ENCODE measurements around the gene VAC14. TPM values are rescaled to one million over a fixed set of nuclear protein-coding genes. Genes with fewer than 3 reads are reported as not detected.

VAC14 gene
- total RNA-seq, 1 donor from 2014 or later: 52.2 TPM

DNA sequence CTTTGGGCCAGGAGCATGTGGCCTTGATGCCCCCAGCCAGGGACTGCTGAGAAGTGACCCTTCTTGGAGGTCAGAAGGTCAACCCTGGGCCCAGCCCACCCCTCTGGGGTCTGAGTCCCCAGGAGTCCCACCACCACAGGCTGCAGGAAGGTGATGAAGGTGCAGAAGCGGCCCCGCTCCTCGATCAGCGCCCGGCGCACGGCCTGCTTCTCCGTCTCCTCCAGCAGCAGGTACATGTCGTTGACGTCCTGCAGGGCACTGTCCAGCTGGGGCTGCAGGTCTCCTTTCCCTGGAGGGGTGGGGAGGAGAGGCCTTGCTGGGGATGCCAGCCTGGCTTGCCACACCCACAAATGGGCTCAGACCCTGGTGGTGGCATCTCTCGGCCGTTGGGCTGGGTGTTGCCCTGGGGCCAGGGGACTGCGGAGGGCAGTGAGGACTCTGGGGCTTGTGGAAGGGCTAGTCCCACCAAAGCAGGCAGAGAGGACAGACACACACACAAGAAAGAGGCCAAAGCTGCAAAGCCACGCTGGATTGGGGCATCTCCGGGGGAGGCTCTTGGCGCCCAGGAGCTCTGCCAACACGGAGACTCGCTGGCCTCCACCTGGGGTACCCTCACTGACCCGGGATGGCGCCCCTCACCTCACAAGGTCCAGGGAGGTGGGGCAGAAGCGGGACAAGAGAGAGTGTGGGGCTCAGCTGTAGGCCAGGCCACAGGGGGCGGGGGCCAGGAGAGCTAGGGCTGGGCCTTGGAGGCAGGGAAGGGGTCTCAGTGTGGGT lies 122.6 kb downstream of the VAC14 start:
- Histone ChIP-seq H3K27me3 (no peaks in the 10 kb centered on the region), H3K27ac (no peak overlapping the region), H3K9me3 (no peaks in the 10 kb centered on the region), H3K36me3 (peaks cover 63% of the 10 kb centered on the region), H3K4me1 (peaks cover 27% of the 10 kb centered on the region), H3K4me3 (no peak overlapping the region)
- no peak for TF ChIP-seq CTCF (IDR thresholded peaks at IDR 0.05)
- no peak for ATAC-seq
- no peak for DNase-seq
- intact Hi-C loops (cut with DNase I): loop anchor here (10.0 kb wide), 1 partner anchor 96 kb away; no protein-coding TSS in a partner anchor

- no peak overlapping the region for H3K27ac ChIP-seq
- H3K4me3 ChIP-seq: no peak overlapping the region
- TF ChIP-seq CTCF (IDR thresholded peaks at IDR 0.05): no peak
- H3K36me3 ChIP-seq: peaks cover 70% of the 10 kb centered on the region
- intact Hi-C loops (cut with DNase I): loop anchor here (10.0 kb wide), 1 partner anchor 97 kb away; no protein-coding TSS in a partner anchor
- H3K9me3 ChIP-seq: no peaks in the 10 kb centered on the region
- H3K27me3 ChIP-seq: no peaks in the 10 kb centered on the region
- ATAC-seq (no peak), DNase-seq (peak; percentile 53)
- H3K4me1 ChIP-seq: peaks cover 20% of the 10 kb centered on the region
These were observed 123.3 kb downstream of the VAC14 start for GRCh38 chr16:70677499-70678120.

GRCh38 chr16:70676675-70677498 lies 124.1 kb downstream of the VAC14 start:
- Histone ChIP-seq H3K4me3 (no peak overlapping the region), H3K27ac (no peak overlapping the region), H3K36me3 (peaks cover 75% of the 10 kb centered on the region), H3K27me3 (no peaks in the 10 kb centered on the region), H3K9me3 (no peaks in the 10 kb centered on the region), H3K4me1 (peaks cover 16% of the 10 kb centered on the region)
- TF ChIP-seq CTCF (IDR thresholded peaks at IDR 0.05): no peak
- ATAC-seq: no peak
- intact Hi-C loops (cut with DNase I): loop anchor here (10.0 kb wide), 1 partner anchor 98 kb away; no protein-coding TSS in a partner anchor
- DNase-seq: peak; percentile 61

DNA sequence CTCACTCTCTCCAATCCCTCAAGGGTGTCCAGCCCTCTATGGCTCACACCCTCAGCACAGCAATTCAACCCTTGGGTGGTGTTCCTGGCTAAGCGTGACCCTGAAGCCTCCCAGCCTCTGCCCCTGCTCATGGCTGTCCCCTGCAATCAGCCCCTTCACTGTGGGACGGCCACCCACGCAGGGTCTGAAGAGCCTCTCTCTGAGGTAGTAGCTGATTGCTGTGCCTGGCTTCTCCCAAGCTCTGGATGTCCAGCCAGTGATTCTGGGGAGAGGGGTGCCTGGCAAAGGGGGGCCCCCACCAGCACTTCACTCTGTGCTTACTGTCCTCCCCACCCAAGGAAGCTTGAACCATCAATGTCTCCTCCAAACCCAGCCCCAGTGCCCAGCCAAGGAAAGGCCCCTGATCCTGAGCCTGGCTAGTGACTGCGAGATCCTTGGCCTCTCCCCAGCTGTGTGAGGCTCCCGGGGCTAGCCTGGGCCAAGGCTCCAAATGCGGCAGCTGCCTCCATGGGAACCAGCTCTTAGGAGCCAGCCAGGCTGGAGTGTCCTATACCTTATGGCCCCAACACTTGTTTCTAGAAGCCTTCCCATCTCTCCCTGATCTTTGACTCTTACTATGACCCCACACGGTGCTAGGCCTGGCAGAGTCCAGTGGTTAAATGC lies 125.0 kb downstream of the VAC14 start:
- peak; percentile 51 for DNase-seq
- Histone ChIP-seq H3K27ac (no peak overlapping the region), H3K36me3 (peaks cover 83% of the 10 kb centered on the region), H3K4me1 (peaks cover 7% of the 10 kb centered on the region), H3K9me3 (no peaks in the 10 kb centered on the region), H3K4me3 (no peak overlapping the region), H3K27me3 (no peaks in the 10 kb centered on the region)
- no peak for ATAC-seq
- no peak for TF ChIP-seq CTCF (IDR thresholded peaks at IDR 0.05)
- intact Hi-C loops (cut with DNase I): loop anchor here (10.0 kb wide), 1 partner anchor 99 kb away; no protein-coding TSS in a partner anchor

All from upper lobe of right lung (tissue), 1 donor.